Esophagus muscularis mucosa (tissue), 4 donors: ENCODE data around the gene RETREG1.

Experiments
- CTCF ChIP-seq, 3 experiments: fragments of 200-600 bp in 2 of 3; fragments of 450-650 bp in 1 of 3; sonication (generic) in 2 of 3; IDR thresholded peaks; one replicate each; pipeline ENCODE4 v1.5.1; 2017 to 2019; ENCODE audit warnings: antibody characterized with exemption in 3 of 3, mild to moderate bottlenecking in 2 of 3, moderate library complexity in 1 of 3
- EP300 ChIP-seq: sonication (generic); formaldehyde crosslinking; IDR thresholded peaks from one replicate; pipeline ENCODE4 v1.6.1; 2017; ENCODE audit warnings: antibody characterized with exemption
- POLR2AphosphoS5 ChIP-seq, 2 donors: sonication (generic); formaldehyde crosslinking; IDR thresholded peaks; one replicate each; pipeline ENCODE4 v1.6.1; 2017; ENCODE audit warnings: antibody characterized with exemption in 2 of 2

DNA sequence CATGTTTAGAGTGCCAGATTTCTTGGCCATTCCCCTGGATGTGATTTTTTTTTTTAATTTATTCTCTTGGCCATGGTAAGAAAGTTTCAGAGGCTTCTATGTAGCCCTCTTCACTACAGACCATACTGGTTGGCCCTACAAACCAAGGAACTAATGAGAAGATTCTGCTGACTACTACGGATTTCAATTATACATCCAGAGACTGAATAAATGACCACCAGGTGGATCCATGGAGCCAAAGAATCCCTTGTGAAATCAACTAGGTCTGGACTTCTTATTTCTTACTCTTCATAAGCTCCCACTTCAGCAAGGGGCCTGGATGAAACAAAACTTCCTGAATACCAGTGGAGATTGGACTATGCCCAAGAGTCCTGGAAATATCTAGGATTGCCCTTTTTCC is 178.8 kb downstream of the RETREG1 start:
- TF ChIP-seq CTCF (IDR thresholded peaks at IDR 0.05) = no peak
- no peak for TF ChIP-seq EP300
- TF ChIP-seq POLR2AphosphoS5 (IDR thresholded peaks at IDR 0.05) = no peak
